AG04450 (cell line): Measurements from ENCODE around the gene BPIFB1. TPM values are rescaled to one million over a fixed set of nuclear protein-coding genes. Genes with fewer than 3 reads are reported as not detected.

Experiments used
- CTCF ChIA-PET: fragments of 300-600, 350-600 bp; formaldehyde crosslinking; extraction: SDS; loops from one replicate; lab custom pipeline; 2022; ENCODE audit warnings: antibody characterized with exemption, inconsistent platforms; lab: Charles Lee
- POLR2A ChIA-PET: fragments of 350-600 bp; formaldehyde crosslinking; extraction: SDS; loops from one replicate; lab custom pipeline; 2021; ENCODE audit warnings: antibody characterized with exemption, inconsistent platforms; lab: Yijun Ruan, JAX
- DNase-seq: peaks from one replicate; pipeline ENCODE4 v3.0.0-alpha.2; 2011; ENCODE audit warnings: low read depth, low spot score
- H3K27ac ChIP-seq: one replicate; pipeline ENCODE4 v1.5.1; 2012; ENCODE audit warnings: low read depth, low read length, control low read depth
- H3K27me3 ChIP-seq: one replicate; pipeline ENCODE4 v1.6.0; 2012; ENCODE audit warnings: low read length; ENCODE audit not compliant: control insufficient read depth, insufficient read depth
- H3K4me3 ChIP-seq: 2 replicates; pipeline ENCODE4 v1.5.1; 2011; ENCODE audit warnings: mild to moderate bottlenecking, low read depth, low read length, control low read depth
- H3K9me3 ChIP-seq: 2 replicates; pipeline ENCODE4 v1.5.1; 2012; ENCODE audit warnings: low read length; ENCODE audit not compliant: control insufficient read depth, insufficient read depth
- polyA plus RNA-seq: library from polyadenylated mRNA; depleted of rRNA; stranded (reverse); fragments of >200 nt; gene quantifications from 2 replicates; pipeline ENCODE4 v1.2.3, GENCODE V29; 2011
- TF ChIP-seq, protein P1 (sequence below): IDR thresholded peaks from 2 replicates; pipeline ENCODE4 v1.5.1; 2011; ENCODE audit warnings: low read depth, low read length, control low read depth, inconsistent platforms

BPIFB1 gene
- polyA plus RNA-seq, 1 experiment: not detected

- Histone ChIP-seq H3K27me3 (peaks cover 7% of the 10 kb centered on the region), H3K9me3 (no peaks in the 10 kb centered on the region), H3K4me3 (no peak overlapping the region), H3K27ac (no peak overlapping the region)
- no peak for DNase-seq
- ChIA-PET CTCF (no interaction called here), POLR2A (no interaction called here)
- TF ChIP-seq, protein P1, sequence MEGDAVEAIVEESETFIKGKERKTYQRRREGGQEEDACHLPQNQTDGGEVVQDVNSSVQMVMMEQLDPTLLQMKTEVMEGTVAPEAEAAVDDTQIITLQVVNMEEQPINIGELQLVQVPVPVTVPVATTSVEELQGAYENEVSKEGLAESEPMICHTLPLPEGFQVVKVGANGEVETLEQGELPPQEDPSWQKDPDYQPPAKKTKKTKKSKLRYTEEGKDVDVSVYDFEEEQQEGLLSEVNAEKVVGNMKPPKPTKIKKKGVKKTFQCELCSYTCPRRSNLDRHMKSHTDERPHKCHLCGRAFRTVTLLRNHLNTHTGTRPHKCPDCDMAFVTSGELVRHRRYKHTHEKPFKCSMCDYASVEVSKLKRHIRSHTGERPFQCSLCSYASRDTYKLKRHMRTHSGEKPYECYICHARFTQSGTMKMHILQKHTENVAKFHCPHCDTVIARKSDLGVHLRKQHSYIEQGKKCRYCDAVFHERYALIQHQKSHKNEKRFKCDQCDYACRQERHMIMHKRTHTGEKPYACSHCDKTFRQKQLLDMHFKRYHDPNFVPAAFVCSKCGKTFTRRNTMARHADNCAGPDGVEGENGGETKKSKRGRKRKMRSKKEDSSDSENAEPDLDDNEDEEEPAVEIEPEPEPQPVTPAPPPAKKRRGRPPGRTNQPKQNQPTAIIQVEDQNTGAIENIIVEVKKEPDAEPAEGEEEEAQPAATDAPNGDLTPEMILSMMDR: no peak
Observed at GRCh38 chr20:33338467-33339258, 55.6 kb downstream of the BPIFB1 start.

DNA sequence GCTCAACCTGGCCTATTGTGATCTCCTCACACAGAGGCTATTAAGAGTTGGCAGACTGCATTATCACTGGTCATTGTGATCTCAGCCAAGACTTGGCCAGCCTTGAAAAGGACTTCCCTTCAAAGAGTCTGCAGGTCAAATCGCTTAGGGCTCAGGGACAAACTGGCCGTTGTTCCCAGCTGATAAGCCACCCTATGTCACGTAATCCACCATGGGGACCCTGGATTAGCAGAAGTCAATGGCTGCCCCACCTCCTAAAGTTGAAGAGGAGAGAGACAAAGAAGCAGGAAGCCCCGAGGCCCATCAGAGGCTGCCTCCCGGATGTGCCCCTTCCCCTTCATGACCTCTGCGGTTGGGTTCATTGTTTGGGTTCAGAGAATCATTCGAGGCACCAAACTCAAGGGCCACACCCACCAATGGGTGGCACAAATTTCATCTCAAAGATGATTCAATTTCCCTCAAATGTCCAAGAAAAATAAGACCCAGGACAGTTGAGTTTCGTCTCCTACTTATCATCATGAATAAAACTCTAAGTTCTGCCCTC is 56.6 kb downstream of the BPIFB1 start:
- TF ChIP-seq, protein P1: no peak
- no peaks in the 10 kb centered on the region for H3K9me3 ChIP-seq
- H3K4me3 ChIP-seq: no peak overlapping the region
- ChIA-PET POLR2A (no interaction called here), CTCF (interaction anchor here (0.6 kb wide), 1 partner anchor 182 kb away, joined by 7 read pairs; no protein-coding TSS in a partner anchor)
- DNase-seq: no peak
- H3K27me3 ChIP-seq: peaks cover 7% of the 10 kb centered on the region
- H3K27ac ChIP-seq: no peak overlapping the region

GRCh38 chr20:33343521-33343920 is 60.5 kb downstream of the BPIFB1 start:
- Histone ChIP-seq H3K27ac (no peak overlapping the region), H3K9me3 (no peaks in the 10 kb centered on the region), H3K27me3 (peaks cover 4% of the 10 kb centered on the region), H3K4me3 (no peak overlapping the region)
- TF ChIP-seq, protein P1: no peak
- CTCF ChIA-PET: no interaction called here
- DNase-seq: no peak
- POLR2A ChIA-PET: no interaction called here

GRCh38 chr20:33345342-33345741 is 62.3 kb downstream of the BPIFB1 start:
- no peaks in the 10 kb centered on the region for H3K9me3 ChIP-seq
- H3K27ac ChIP-seq: no peak overlapping the region
- POLR2A ChIA-PET: no interaction called here
- TF ChIP-seq, protein P1: no peak
- CTCF ChIA-PET: no interaction called here
- no peak overlapping the region for H3K4me3 ChIP-seq
- no peaks in the 10 kb centered on the region for H3K27me3 ChIP-seq
- DNase-seq: no peak
